DMS153 treated with DMSO at 0.1 percent for 48 hours (cell line): Measurements from ENCODE around the gene STPG4.

Source experiments
- DNase-seq: peaks from one replicate; lab custom pipeline; 2025; ENCODE audit not compliant: unreplicated experiment; lab: John Stamatoyannopoulos, UW

The STPG4 gene

DNA sequence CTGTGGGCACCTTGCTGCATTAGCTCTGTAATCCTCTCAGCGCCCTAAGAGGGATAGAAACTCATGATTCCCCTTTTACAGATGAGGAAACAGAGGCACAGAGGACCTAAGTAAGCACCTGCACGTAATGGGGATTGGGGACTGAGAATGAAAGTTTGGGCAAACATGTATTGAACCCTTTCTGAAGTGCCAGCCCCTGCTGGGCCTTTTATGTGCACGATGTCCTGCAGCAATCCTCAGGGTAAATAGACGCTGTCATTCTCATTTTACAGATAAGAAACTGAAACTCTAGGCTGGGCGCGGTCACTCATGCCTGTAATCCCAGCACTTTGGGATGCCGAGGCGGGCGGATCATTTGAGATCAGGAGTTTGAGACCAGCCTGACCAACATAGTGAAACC lies 117.4 kb downstream of the STPG4 start:
- no peak for DNase-seq
